GM19397 (cell line): Measurements from ENCODE around the gene PCDHA9.
"Not testable (repeated sequence)": the region's sequence is repeated elsewhere in the genome, so short reads cannot be mapped to it uniquely, and the experiment has no call there.

Experiments used
- ATAC-seq: cut with Tn5 transposase; IDR thresholded peaks from one replicate; pipeline ENCODE4 v1.9.1; 2021; ENCODE audit warnings: mild to moderate bottlenecking, moderate library complexity; ENCODE audit not compliant: unreplicated experiment

Gene PCDHA9

GRCh38 chr5:140835622-140836510 is 12.3 kb upstream of the PCDHA9 start:
- no peak for ATAC-seq

GRCh38 chr5:140840978-140841962 is 6.9 kb upstream of the PCDHA9 start, which contains the start of gene PCDHA8:
Gene PCDHA8 (plus strand): TSS chr5:140841187. CDS start chr5:140841322, 135 bp downstream.
- ATAC-seq, result no peak

GRCh38 chr5:140842798-140843733 is 5.1 kb upstream of the PCDHA9 start:
- ATAC-seq, result no peak

GRCh38 chr5:140849831-140850634 is 1.9 kb downstream of the PCDHA9 start:
- not testable (repeated sequence) for ATAC-seq

- ATAC-seq, result no peak
Observed at GRCh38 chr5:140855772-140856674, 7.8 kb downstream of the PCDHA9 start, which contains the start of gene PCDHA10. Gene PCDHA10 (plus strand): TSS chr5:140855897. CDS start chr5:140856049, 152 bp downstream.

GRCh38 chr5:140857177-140857986 is 9.2 kb downstream of the PCDHA9 start:
- no peak for ATAC-seq

GRCh38 chr5:140857987-140858240 is 9.7 kb downstream of the PCDHA9 start:
- ATAC-seq, result no peak

GRCh38 chr5:140862441-140863295 is 14.5 kb downstream of the PCDHA9 start:
- no peak for ATAC-seq

GRCh38 chr5:140868721-140869554 is 20.8 kb downstream of the PCDHA9 start, which contains the start of gene PCDHA11:
Gene PCDHA11 (plus strand): TSS chr5:140868957. CDS start chr5:140869104, 147 bp downstream.
- ATAC-seq, result no peak

- no peak for ATAC-seq
Observed at GRCh38 chr5:140869555-140869886, 21.3 kb downstream of the PCDHA9 start.

- ATAC-seq, result no peak
Observed at GRCh38 chr5:140870221-140871201, 22.3 kb downstream of the PCDHA9 start.

- no peak for ATAC-seq
Observed at GRCh38 chr5:140875085-140876065, 27.2 kb downstream of the PCDHA9 start, which contains the start of gene PCDHA12. Gene PCDHA12 (plus strand): TSS chr5:140875308. CDS start chr5:140875473, 165 bp downstream.

GRCh38 chr5:140876541-140877261 is 28.5 kb downstream of the PCDHA9 start:
- not testable (repeated sequence) for ATAC-seq
